Measurements from ENCODE around the gene REV1.
"Not testable (repeated sequence)": the region's sequence is repeated elsewhere in the genome, so short reads cannot be mapped to it uniquely, and the experiment has no call there.

DNA sequence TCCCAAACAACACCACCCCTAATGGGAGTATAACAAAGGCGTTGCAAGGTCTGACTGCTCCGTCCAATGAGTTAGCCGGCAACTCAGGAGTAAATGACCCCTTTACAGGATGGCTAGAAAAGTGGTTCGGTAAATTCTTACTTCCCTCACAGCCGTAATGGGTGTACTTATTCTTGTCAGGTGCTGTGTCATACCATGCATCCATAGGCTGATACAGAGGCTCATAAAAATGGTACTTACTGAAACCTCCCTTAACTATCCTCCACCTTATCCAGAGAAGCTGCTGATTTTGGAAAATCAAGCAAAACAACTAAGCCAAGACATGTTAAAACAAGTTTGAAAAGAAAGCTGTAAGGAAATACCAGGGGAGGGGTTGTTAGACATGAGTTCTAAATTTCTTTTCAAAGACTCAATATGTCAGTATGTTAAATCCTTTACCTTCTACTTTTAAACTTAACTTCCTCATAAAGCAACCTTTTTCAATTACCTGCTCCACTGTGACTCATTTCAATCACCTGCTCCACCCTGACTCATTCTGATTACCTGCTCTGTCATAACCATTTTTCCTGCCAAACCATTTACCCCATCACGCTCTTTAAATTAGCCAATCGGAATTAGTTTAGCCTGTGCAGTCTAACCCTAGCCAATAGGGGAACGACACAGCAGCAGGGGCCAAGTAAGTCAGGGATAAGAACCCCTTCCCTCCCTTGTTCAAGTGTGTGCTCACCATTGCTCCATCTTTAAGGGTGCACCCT lies 14.0 kb upstream of the REV1 start:
- TF ChIP-seq ETV6 (CRISPR knock-in tag; IDR thresholded peaks at IDR 0.05); CTCF (IDR thresholded peaks at IDR 0.05): not testable (repeated sequence)

Data from WTC11 (cell line).